HK-2 (cell line): ENCODE measurements around the gene FCRL5.
A peak's percentile ranks its signal among the peaks of the same experiment; 100 is the strongest.

Source experiments
- DNase-seq: peaks from one replicate; pipeline ENCODE4 v3.0.0-alpha.2; 2018; ENCODE audit not compliant: unreplicated experiment

Gene FCRL5

DNA sequence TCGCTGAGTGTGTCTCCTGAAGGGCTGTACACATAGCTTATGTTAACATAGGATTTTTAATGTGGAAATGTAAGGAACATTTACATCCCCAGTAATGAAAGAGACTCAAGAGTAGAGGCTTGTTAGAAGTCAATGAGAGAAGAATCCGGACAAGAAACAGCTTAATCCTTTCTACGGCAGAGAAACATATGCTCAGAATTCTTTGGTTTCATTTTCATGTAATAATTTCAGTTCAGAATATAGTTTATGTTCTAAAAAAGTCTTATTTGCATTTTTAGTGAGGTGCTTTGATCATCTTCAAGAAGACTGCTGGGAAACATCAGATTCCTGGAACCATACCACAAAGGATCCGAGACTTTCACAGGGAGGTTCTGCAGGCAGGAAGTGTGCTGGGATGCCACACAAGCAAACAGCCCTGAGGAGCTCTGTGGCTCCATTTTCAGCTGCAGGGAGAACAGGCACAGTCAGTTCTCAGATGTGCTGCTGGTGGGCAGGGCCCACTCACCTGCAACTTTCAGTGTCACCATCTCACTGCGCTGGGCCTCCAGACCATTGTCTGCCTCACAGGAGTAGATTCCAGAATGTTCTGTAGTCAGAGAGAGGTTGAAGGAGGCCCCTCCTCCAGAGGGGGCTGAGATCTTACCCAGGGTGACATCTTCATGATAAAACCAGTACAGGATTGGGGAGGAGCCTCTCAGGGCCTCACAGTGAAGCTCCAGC is 28.4 kb downstream of the FCRL5 start:
- DNase-seq = no peak

DNA sequence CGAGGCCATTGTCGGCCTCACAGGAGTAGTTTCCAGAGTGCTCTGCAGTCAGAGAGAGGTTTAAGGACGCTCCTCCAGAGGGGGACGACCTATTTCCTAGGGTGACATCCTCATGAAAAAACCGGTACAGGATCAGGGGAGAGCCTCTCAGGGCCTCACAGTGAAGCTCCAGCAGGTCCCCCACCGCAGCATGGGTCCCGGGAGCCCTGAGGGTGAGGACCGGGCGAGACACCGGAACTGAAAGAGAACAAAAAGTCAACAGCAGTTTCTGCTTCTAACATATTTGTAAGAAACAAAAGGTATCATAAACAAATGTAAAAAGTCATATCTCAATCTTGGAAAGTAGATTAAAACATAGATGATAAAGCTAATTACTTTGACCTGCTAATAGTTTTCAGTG is 31.3 kb downstream of the FCRL5 start:
- DNase-seq = no peak

DNA sequence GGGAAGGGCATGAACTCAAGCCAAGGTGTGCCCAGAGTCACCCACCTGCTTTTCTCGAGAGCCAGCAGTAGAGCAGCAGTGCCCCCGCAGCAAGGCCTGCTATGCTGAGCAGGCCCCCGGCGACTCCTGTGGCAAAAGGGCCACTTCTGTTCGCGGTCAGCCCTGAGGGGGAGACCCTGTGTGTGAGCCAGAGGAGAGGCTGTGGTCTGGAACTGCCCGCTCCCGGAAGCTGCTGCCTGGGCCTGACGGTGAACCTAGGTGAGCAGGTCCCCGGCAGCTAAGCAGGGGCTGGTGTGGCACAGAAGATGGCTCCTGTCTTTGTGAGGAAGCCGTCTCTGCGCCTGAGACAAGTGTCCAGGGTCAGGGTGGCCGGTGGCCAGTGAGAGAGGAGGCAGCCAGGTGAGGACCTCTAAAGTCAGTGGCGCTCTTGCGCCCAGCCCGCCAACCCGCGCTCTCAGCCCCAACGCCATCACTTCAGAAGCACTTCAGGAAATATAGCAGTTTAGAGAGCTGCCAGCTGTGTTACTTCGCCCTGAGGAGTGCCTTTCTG is 31.9 kb downstream of the FCRL5 start:
- no peak for DNase-seq

DNA sequence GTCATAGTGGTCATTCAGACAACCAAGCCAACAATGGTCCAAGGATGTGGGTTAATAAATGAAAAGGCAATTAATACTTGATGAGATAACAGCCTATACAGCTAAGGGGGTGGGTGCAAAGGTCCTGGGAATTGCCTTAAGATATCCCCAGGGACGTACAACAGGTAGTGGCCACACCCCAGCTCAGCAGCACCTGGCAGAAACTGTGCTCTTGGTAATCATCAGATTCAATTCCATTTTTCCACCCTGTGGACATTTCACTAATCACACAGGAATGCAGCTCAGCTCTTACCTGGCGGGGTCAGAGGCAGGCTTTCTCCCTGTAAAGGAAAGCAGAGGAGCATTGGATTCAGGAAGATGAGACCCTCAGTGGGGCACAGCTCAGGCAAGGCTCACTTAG is 32.9 kb downstream of the FCRL5 start:
- DNase-seq = no peak

DNA sequence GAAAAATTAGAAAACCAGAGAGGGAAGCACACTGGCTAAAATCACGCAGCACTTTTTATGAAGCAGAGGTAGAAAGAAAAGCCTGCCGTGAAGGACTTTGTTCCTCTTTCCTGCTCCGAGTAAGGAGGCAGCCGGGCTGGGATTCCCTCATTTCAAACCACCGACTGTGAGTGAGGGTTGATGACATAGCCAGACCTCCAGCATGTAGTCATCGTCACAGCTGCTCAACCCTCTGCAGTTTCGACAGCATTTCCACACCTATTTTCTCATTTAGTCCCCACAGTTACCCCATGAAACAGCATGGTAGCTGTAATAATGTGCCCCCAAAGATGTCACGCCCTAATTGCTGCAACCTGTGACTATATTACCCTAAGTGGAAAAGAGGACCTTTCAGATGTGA is 35.3 kb downstream of the FCRL5 start:
- no peak for DNase-seq

DNA sequence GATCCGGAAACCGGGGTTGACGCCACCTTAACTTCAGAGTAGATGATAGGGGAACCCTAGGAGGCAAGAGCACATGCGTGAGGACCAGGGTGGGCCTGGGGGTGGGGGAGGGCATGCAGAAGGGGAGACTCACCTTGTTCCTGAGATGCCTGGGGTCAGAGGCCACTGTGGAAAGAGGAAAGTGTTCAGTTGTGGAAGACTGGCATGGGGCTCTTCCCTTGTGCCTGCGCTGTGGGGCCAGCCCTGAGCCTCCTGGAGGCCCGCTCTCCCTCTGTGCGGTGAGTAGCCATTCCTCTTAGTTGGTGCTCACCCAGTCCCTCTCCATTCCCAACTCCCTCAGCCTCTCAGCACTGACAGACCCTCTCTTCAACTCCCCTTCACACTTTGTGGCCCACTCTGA is 36.6 kb downstream of the FCRL5 start:
- no peak for DNase-seq

DNA sequence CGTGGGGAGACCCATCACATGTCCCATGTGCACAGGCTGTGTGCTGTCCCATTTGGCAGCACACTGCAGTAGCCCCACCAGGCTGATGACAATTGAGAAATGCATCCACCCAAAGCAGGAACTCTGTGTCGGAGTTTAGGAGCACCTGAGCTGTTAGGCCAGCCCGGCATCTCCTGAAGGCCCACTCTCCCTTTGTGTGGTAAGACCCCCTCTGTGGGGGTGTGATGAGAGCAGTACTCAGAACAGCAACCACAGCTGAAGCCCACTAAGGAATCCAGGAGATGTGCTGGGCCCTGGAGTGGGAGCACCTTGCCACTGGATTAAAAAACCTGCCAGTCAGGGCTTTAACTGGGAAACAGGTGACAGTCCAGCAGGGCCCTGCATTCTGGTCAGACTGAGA is 37.2 kb downstream of the FCRL5 start:
- no peak for DNase-seq

DNA sequence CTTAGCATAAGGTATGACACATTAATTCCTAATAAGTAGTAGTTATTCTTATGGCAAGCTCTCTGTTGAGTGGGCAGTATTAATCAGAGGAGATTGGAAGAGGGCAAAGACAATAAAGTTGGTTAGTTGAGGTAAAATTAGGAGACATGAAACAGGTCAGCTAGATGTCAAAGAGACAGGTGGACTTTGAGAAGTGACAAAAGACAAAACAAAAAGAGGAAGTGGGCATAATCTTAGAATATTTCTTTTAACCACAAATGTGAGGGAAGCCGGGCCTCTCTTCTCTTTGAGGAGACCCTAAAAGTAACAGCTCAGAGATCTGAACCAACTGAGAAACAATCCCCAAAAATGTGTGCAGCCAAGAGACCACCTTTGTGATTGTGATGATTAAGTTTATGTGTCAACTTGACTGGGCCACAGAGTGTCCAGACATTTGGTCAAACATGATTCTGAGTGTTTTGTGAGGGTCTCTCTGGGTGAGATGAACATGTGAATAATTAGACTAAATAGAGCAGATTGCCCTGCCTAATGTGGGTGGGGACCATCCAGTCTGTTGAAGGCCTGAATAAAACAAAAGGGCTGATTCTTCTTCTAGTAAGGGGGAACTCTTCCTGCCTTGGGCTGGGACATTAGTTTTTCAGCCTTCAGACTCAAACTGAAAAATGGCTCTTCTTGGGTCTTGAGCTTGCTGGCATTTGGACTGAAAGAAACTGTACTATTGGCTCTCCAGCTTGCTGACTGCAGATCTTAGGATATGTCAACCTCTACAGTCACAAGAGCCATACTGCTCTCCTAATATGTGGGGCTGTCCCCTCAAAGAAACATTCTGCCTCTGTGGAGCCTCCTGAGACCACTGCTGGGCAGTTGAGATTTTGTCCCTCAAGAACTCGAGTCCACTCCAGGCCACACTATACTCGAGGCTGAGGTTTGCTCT is 40.0 kb downstream of the FCRL5 start:
- no peak for DNase-seq

DNA sequence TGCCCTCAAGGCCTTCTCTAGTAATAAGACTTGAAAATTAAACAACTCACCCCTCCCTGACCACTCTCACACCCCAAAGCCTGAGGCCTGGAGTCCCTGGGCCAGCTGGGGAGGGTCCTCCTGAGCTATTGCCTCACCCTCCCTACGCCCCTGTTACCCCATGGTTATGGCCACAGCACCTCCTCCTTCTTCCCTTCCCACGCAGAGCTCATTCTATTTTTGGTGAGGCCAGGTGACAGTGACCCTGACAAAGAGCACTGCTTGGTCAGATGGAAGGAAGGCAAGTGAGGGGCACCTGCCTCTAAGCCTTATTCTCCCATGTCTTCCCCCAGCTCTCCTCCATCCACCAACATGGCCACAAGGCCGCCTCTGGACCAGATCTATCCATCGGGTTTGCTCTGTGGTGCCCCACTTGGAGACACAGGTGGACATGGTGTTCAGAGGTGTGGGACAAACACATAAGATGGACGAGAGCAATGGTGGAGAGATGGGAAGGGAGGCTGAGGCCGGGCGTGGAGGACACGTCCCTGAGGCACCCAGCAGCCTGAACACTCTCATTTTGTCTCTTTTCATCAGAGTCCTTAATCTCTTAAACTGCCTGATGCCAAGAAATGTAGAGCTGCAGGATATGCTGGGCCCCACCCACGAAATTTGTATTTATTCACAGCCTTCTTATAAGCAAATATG is 42.6 kb downstream of the FCRL5 start:
- no peak for DNase-seq

DNA sequence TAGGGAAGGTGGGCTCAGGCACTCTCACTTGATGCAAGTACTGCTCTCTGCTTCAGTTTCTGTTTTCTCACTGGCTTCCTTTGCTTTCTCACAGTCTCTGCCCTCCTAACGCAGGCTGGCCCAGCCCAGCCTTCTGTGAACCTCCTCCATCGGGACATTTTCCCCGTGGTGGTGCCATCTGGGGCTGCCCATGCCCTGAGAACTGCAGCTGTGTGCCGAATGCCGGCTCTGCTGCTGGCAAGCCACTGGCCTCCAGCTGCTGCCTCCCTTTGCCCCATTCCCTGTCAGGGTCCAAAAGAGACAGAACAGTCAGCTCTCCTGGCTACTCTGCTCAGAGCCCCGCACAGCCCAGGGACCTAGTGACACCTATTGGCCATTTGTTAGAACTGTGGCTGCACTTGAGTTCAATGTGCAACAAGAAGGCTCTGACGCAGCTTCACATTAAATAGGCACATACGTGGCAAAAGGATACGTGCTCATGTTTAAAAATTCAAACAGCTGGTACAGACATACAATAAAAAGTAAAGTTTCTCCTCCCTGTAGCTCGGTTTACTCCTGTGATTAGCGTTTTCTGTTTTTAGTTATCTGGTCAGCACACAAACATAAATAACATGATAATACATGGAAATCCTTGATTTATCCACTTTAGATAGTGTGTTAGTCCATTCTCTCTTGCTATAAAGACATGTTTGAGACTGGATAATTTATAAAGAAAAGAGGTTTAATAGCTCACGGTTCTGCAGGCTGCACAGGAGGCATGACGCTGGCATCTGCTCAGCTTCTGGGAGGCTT is 46.6 kb downstream of the FCRL5 start:
- peak; percentile 9 for DNase-seq

DNA sequence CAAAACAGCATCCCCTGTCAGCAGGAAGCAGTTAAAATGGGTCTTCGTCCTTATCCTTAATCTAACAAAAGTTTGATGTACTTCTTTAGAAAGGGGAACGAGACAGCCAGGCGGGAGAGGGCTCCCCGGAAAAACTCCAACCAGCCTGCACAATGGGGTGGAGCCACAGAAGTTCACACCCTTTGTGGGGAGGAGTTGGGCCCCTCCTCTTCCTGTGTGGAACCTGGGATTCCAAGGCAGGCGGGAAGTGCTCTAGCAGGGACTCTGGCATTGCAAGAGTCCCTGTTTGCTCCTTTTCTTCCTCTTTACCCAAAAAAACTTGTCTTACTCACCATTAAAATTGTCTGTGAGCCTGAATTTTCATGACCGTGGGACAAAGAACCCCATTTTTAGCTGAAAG is 47.7 kb downstream of the FCRL5 start:
- no peak for DNase-seq

DNA sequence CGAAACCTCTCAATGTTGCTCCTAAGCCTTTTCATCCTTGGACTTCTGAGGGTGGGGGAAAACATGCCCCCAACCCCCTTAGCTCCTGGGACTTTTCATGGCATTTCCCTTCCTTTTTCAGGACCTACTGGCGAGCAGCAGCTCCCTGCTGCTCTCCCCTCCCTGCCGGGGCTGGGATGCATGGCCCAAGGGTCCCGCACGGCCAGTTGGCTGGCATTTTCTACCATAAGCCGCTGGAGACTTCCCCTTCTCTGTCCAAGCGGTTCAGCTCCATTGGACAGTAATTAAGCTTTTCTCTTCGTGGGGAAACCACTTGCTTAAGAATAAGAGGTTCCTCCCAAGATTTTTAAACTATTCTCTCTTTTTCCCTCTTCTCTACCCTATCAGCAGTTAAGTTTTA is 52.8 kb downstream of the FCRL5 start:
- DNase-seq = no peak

DNA sequence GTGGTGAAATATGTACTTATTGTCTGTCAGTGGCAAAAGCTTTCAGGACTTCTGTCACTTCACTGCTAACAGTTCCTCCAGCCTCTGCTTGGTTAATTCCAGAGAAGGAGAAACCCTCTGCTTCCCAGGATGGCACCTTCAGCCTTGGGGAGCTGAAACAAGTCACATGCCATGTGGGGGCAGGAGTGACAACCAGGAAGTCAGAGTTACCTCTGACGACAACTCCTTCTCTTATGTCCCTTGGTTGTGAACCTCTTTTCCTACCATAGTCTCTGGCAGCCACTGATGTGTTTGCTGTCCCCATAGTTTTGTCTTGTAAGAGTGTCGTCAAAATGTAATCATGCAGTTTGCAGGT is 53.6 kb downstream of the FCRL5 start:
- no peak for DNase-seq

DNA sequence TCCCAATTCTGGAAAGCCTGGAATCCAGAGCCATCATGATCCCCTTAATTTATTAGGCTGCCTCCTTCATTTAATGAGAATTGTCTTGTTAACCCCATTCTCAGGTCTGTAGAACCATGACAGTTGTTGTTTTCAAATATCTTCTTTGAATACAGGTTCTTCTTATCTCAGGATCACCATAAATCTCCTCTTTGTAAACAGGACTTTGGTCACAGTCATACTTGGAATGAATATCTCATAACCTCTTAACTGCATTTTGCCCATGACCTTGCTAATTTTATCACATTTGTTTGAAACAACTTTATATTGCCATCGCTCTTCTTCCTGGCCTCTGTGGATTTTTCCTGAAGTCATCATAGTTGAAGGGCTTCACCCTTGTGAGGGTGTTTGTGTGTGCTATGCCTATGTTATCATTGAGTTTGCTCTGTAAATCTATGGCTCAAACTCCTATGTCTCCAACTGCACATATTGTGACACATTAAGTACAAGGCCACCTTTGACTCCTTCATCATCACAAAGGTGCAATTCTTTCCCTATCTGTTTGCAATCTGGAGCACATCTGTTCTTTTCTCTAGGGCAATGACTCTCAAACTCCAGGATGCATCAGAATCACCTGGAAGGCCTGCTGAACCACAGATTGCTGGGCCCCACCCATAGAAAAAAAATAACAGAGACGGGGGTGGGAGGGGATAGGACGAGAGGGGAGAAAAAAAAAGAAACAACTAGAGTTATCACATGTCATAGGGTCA is 54.2 kb downstream of the FCRL5 start:
- DNase-seq = no peak

DNA sequence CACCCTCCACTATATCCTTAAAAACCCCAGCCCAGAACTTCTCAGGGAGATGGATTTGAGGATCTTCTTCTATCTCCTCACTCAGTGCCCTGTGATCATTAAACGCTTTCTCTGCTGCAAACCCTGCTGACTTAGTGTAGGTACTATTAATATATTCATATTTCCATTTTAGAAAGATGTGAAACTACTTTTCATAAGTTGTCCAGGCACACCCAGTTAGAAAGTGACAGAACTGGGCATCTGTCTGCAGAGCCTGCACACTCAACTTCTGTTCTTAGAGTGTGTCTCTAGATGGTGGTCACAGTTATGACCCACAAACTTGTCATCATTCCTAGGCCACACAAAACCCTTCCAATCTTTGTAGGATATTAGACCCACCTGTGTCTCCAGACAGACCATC is 55.0 kb downstream of the FCRL5 start:
- DNase-seq = no peak

DNA sequence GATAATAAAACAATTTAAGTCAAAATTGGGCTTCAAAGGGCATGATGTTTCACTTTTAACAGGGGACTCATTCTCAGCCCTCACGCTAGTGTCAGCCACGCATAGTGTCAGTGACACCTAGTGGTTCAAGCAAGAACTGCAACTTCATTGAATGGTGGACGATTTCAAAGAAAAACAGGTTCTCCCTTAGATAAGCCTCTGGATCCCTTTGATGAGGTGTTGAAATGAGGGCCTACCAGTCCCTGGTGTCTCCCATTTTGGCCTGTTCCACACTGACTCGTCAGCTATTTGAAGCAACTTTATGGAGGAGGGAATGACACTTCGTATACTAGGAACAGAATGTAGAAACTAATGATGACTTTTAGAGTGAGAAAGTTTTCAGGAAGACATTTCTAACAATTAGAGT is 56.2 kb downstream of the FCRL5 start:
- DNase-seq = no peak

DNA sequence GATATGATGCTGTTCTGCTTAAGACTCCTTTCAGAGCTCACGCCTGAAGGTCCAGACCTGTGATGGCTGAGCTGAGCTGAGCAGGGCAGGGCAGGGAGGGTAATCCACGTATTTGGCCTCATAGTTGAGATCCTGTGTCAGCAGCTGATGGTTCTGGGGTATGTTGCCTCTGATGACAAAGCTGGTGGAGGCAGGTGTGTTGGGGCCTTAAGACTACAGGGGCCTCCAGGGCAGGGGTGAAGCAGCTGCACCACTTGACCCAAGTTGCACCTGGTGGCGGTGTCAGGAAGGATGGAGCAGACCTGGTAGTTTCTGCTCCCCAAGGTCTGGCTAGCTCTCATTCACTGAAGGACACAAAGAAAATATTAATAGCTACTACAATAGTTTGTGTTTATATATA is 57.0 kb downstream of the FCRL5 start:
- DNase-seq = no peak

DNA sequence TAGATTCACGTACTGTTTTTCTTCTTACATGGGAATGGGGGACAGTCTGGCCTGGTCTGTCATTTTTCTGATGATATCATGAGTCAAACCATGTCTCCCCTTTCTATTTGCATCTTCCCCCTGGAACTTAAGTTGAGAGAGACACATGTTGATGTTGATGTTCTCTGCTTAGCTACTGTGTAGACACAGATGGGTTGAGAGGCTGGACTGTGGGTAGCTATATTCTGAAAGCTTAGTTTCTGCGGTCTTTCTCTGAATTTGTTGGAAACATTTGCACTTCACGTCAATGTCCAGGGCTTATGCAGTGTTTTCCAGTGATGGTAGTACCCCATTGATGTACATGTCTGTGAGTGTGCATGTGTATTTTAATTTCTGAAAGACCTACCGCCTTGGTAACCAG is 58.2 kb downstream of the FCRL5 start:
- DNase-seq = no peak

DNA sequence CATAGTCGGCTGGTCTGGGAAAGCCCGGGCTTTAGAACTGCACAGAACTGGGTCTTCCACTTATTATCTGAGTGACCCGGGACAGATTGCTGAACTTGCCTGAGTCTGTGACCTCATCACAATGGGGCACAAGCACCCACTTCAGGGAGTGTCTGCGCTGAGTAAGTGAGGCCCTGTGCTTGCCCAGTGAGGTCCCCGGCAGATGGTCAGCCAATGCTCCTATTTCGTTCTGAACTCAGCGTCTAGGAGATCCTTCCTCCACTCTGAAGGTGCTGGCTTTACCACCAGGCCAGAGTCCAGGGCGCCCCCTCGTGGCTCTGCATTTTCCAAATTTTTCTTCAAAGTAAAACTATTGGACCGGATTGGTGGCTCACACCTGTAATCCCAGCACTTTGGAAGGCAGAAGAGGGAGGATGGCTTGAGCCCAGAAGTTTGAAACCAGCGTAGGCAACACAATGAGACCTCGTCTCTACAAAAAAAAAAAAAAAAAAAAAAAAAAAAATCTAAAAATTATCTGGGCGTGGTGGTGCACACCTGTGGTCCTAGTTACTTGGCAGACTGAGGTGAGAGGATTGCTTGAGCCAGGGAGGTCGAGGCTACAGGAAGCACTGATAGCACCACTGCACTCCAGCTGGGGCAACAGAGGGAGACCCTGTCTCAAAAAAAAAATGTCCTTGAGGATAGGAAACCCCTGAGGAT is 61.7 kb downstream of the FCRL5 start:
- peak; percentile 69 for DNase-seq

DNA sequence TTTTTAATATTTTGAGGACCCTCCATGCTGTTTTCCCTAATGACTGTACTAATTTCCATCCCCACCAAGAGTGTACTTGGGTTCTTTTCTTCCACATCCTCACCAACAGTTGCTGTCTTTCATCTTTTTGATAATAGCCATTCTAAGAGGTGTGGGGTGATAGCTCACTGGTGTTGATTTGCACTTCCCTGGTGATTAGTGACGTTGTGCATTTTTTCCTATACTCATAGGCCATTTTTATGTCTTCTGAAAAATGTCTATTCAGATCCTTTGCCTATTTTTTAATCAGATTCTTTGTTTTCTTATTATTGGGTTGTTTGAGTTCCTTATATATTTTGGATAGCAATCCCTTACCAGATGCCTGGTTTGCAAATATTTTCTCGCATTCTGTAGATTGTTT is 64.2 kb downstream of the FCRL5 start:
- DNase-seq = no peak
